Psoas muscle (tissue), 8 donors: ENCODE measurements around the gene CLDN1. TPM values are rescaled to one million over a fixed set of nuclear protein-coding genes. Genes with fewer than 3 reads are reported as not detected.

Experiments used
- ATAC-seq, 4 donors: fragments of 200-7000 bp; cut with Tn5 transposase; one replicate each; pipeline ENCODE4 v1.9.1; 2020; ENCODE audit warnings: moderate library complexity in 3 of 4, mild to moderate bottlenecking in 2 of 4
- DNase-seq, 2 donors: peaks; one replicate each; pipeline ENCODE4 v3.0.0-alpha.2; 2020
- H3K27ac ChIP-seq: fragments of 200-600 bp; one replicate; pipeline ENCODE4 v1.8.0; 2022
- H3K27me3 ChIP-seq, 3 donors: fragments of 200-600 bp in 1 of 3; one replicate each; pipeline versions ENCODE4 v1.6.1 to v1.8.0; 2013 to 2022; ENCODE audit warnings: low read length in 2 of 3, mild to moderate bottlenecking in 2 of 3, moderate library complexity in 1 of 3; ENCODE audit not compliant: insufficient read depth in 3 of 3
- H3K36me3 ChIP-seq, 2 donors: fragments of 200-600 bp in 1 of 2; one replicate each; pipeline versions ENCODE4 v1.6.1 to v1.8.0; 2013 to 2022; ENCODE audit warnings: low read depth in 1 of 2, mild to moderate bottlenecking in 1 of 2, moderate library complexity in 1 of 2; ENCODE audit not compliant: insufficient read depth in 1 of 2
- H3K4me1 ChIP-seq: fragments of 200-600 bp; one replicate; pipeline ENCODE4 v1.8.0; 2022
- H3K4me3 ChIP-seq: fragments of 200-600 bp; one replicate; pipeline ENCODE4 v1.8.0; 2022; ENCODE audit warnings: mild to moderate bottlenecking
- H3K9me3 ChIP-seq: fragments of 200-600 bp; one replicate; pipeline ENCODE4 v1.8.0; 2022
- CTCF ChIP-seq: fragments of 200-600 bp; IDR thresholded peaks from one replicate; pipeline ENCODE4 v1.8.0; 2022; ENCODE audit warnings: antibody characterized with exemption
- WGBS, 3 donors: extraction: QIAGEN DNeasy Blood & Tissue Kit; methylation state at CpG; one replicate each; pipeline versions ENCODE4 v1.1.6 to v1.1.7; 2013; 5-methylcytosine and 5-hydroxymethylcytosine counted together
- intact Hi-C, 2 donors: fragments of 100-400 bp; cut with DNase I; formaldehyde crosslinking; loops; one replicate each; pipeline versions ENCODE4 v1.11.0 to v1.14.2; 2022
- long read RNA-seq, 2 donors: library from polyadenylated mRNA; unstranded; transcript quantifications; one replicate each; pipeline ENCODE4 v2.0.0, GENCODE V29; 2021
- polyA plus RNA-seq, 3 donors: library from polyadenylated mRNA; stranded (reverse); fragments of 200-250 nt; gene quantifications; one replicate each; pipeline ENCODE4 v1.2.3, GENCODE V29; 2013
- total RNA-seq, 4 donors: library from RNA; stranded (reverse); fragmentation: NEBNext Ultra II Directional in 2 of 4; extraction: Animal tissue kit (Norgen Biotek cat#: 25700) in 2 of 4; gene quantifications; one replicate each; pipeline versions ENCODE4 v1.2.1 to v1.2.4, GENCODE V29; 2021 to 2023
- donor health status: healthy with polysubstance abuse.
- donor health status: DM: no; HTN: no; CAD: no; lungs with moderate emphysema.
- donor health status: Bipolar disorder and iron deficiency.
- donor health status: healthy.
- donor health status: DM: yes; HTN: yes; CAD: no.
- donor health status: DM: no; HTN: no; CAD: no.
- donor health status: DM: no; HTN: no; CAD: no.
- donor health status: DM: yes; HTN: yes; CAD: no.

The CLDN1 gene
- total RNA-seq (under 1 TPM in 3 of 4 donors, not detected in 1; 0.25 to 0.62 (median 0.39) TPM), polyA plus RNA-seq (under 1 TPM; 0.30 to 0.51 (median 0.35) TPM)
- long read RNA-seq, donor 1 = 0 reads
- long read RNA-seq, donor 2 = 0 reads

GRCh38 chr3:190321789-190322603 is at the start of gene CLDN1:
CLDN1 (minus strand) TSS chr3:190322446; CDS start chr3:190322206, 240 bp downstream.
- intact Hi-C loops = loop anchor here (5.0 kb wide), 4 partner anchors 95 to 360 kb away; no protein-coding TSS in a partner anchor
- 5% methylated on average over 59 to 64 of the region's 64 CpGs for WGBS, 3 donors
- TF ChIP-seq CTCF = peak; percentile 97
- peak within 1 kb of the TSS; percentile 73 for H3K4me3 ChIP-seq
- H3K36me3 ChIP-seq = no peaks in the 10 kb centered on the region
- no peaks in the 10 kb centered on the region for H3K27me3 ChIP-seq
- peak; percentile 90 to 99 (median 96) for ATAC-seq
- H3K9me3 ChIP-seq = no peaks in the 10 kb centered on the region
- DNase-seq = peak; percentile 82 to 87
- no peak within 1 kb of the TSS for H3K27ac ChIP-seq
- no peaks in the 10 kb centered on the region for H3K4me1 ChIP-seq

DNA sequence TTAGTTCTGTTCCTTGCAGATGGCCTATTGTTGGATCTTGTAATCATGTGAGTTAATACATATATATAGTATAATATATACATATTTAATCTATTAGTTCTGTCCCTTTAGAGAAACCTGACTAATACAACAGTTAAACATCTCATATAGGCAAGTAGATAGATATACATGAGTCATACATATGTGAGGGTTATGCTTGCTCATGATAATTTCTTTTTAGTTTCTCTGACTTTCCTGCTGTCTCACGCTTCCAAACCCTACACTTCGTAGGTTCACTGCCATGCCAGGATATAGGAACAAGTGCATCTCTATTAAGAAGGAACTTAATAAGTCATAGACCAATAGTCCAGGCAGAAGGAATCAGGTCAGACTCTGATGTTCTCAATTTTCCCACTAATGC is 48.9 kb upstream of the CLDN1 start:
- 46 to 69% (median 69%) methylated on average over 2 of the region's 2 CpGs for WGBS, 3 donors
- Histone ChIP-seq H3K4me3 (no peak overlapping the region), H3K9me3 (no peaks in the 10 kb centered on the region), H3K27me3 (no peaks in the 10 kb centered on the region), H3K36me3 (no peaks in the 10 kb centered on the region), H3K27ac (no peak overlapping the region), H3K4me1 (no peaks in the 10 kb centered on the region)
- TF ChIP-seq CTCF = no peak
- intact Hi-C loops = no loop called here
- DNase-seq (no peak), ATAC-seq (no peak)

DNA sequence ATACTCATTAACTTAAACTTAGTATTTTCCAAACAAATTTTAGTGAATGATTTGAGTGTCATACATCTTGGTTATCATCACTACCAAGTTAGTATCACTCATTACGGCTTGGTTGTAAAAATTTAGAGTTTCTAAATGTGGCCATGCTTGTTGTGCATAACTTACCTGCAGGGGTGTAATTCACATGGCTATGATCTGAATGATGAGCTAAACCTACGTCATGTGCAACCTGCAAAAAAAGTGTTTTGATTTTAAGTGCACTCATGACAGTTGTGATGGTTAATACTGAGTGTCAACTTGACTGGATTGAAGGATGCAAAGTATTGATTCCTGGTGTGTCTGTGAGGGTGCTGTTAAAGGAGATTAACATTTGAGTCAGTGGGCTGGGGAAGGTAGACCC is 48.1 kb upstream of the CLDN1 start:
- H3K27me3 ChIP-seq = no peaks in the 10 kb centered on the region
- no peaks in the 10 kb centered on the region for H3K36me3 ChIP-seq
- ATAC-seq = no peak
- 91 to 93% (median 92%) methylated on average over 2 of the region's 2 CpGs for WGBS, 3 donors
- no peaks in the 10 kb centered on the region for H3K4me1 ChIP-seq
- no peak overlapping the region for H3K27ac ChIP-seq
- H3K4me3 ChIP-seq = no peak overlapping the region
- intact Hi-C loops = no loop called here
- TF ChIP-seq CTCF = no peak
- H3K9me3 ChIP-seq = no peaks in the 10 kb centered on the region
- no peak for DNase-seq

- H3K27ac ChIP-seq = no peak overlapping the region
- H3K4me3 ChIP-seq = no peak overlapping the region
- DNase-seq (no peak), ATAC-seq (no peak)
- 65 to 66% (median 66%) methylated on average over 5 of the region's 5 CpGs for WGBS, 3 donors
- no peaks in the 10 kb centered on the region for H3K4me1 ChIP-seq
- no peaks in the 10 kb centered on the region for H3K36me3 ChIP-seq
- no peaks in the 10 kb centered on the region for H3K9me3 ChIP-seq
- intact Hi-C loops = no loop called here
- H3K27me3 ChIP-seq = no peaks in the 10 kb centered on the region
- no peak for TF ChIP-seq CTCF
These were observed 47.5 kb upstream of the CLDN1 start for GRCh38 chr3:190369668-190370295.
